H9 (cell line): ENCODE results near the gene CWC15. TPM values are rescaled to one million over a fixed set of nuclear protein-coding genes. Genes with fewer than 3 reads are reported as not detected.

Source experiments
- DNase-seq: peaks from one replicate; pipeline ENCODE4 v3.0.0-alpha.2; 2017
- H2AFZ ChIP-seq: one replicate; pipeline ENCODE4 v1.6.1; 2013; ENCODE audit warnings: mild to moderate bottlenecking, low read length, control low read depth, moderate library complexity
- H2AK5ac ChIP-seq: 2 replicates; pipeline ENCODE4 v1.6.1; 2013; ENCODE audit warnings: low read length, control low read depth, mixed read lengths; ENCODE audit not compliant: insufficient read length
- H2BK120ac ChIP-seq: one replicate; pipeline ENCODE4 v1.6.1; 2013; ENCODE audit warnings: low read depth, mild to moderate bottlenecking, low read length, control low read depth, inconsistent platforms; ENCODE audit not compliant: poor library complexity, severe bottlenecking
- H2BK12ac ChIP-seq: 2 replicates; pipeline ENCODE4 v1.6.1; 2013; ENCODE audit warnings: low read length, control low read depth, mixed read lengths, low read depth; ENCODE audit not compliant: insufficient read length
- H2BK15ac ChIP-seq: 2 replicates; pipeline ENCODE4 v1.6.1; 2013; ENCODE audit warnings: low read depth, low read length, control low read depth
- H2BK20ac ChIP-seq: one replicate; pipeline ENCODE4 v1.6.1; 2013; ENCODE audit warnings: low read depth, mild to moderate bottlenecking, low read length, control low read depth, inconsistent platforms; ENCODE audit not compliant: poor library complexity, severe bottlenecking
- H2BK5ac ChIP-seq: 2 replicates; pipeline ENCODE4 v1.6.1; 2013; ENCODE audit warnings: low read length, control low read depth, mixed read lengths; ENCODE audit not compliant: insufficient read length
- H3K14ac ChIP-seq: 2 replicates; pipeline ENCODE4 v1.6.1; 2013; ENCODE audit warnings: low read length, control low read depth; ENCODE audit not compliant: insufficient read depth
- H3K18ac ChIP-seq: 2 replicates; pipeline ENCODE4 v1.6.1; 2013; ENCODE audit warnings: low read depth, mild to moderate bottlenecking, mixed read lengths, low read length, control low read depth; ENCODE audit not compliant: insufficient read length
- H3K23ac ChIP-seq: 2 replicates; pipeline ENCODE4 v1.6.1; 2013; ENCODE audit warnings: low read length, control low read depth, mixed read lengths, low read depth; ENCODE audit not compliant: insufficient read length
- H3K23me2 ChIP-seq: 2 replicates; pipeline ENCODE4 v1.6.1; 2013; ENCODE audit warnings: low read depth, mild to moderate bottlenecking, mixed read lengths, low read length, control low read depth; ENCODE audit not compliant: insufficient read length, poor library complexity, severe bottlenecking
- H3K27ac ChIP-seq: 2 replicates; pipeline ENCODE4 v1.5.1; 2013; ENCODE audit warnings: low read length, control low read depth, mixed read lengths, low read depth; ENCODE audit not compliant: insufficient read length
- H3K27me3 ChIP-seq: 2 replicates; pipeline ENCODE4 v1.6.1; 2013; ENCODE audit warnings: low read length, control low read depth, inconsistent platforms; ENCODE audit not compliant: insufficient read depth
- H3K4ac ChIP-seq: 2 replicates; pipeline ENCODE4 v1.6.1; 2013; ENCODE audit warnings: low read depth, mild to moderate bottlenecking, control low read depth, inconsistent platforms, low read length, moderate library complexity
- H3K4me1 ChIP-seq: 2 replicates; pipeline ENCODE4 v1.6.1; 2013; ENCODE audit warnings: low read length, control low read depth, inconsistent platforms; ENCODE audit not compliant: insufficient read depth
- H3K4me2 ChIP-seq: 2 replicates; pipeline ENCODE4 v1.6.1; 2013; ENCODE audit warnings: low read length, control low read depth, mixed read lengths; ENCODE audit not compliant: insufficient read length, insufficient read depth
- H3K56ac ChIP-seq: 2 replicates; pipeline ENCODE4 v1.6.1; 2013; ENCODE audit warnings: low read depth, mild to moderate bottlenecking, mixed read lengths, low read length, control low read depth; ENCODE audit not compliant: insufficient read length
- H3K79me1 ChIP-seq: 2 replicates; pipeline ENCODE4 v1.6.1; 2013; ENCODE audit warnings: low read depth, mild to moderate bottlenecking, moderate library complexity, low read length, control low read depth, inconsistent platforms; ENCODE audit not compliant: insufficient read depth, poor library complexity, severe bottlenecking
- H3K79me2 ChIP-seq: 2 replicates; pipeline ENCODE4 v1.6.1; 2013; ENCODE audit warnings: low read length, control low read depth, inconsistent platforms; ENCODE audit not compliant: insufficient read depth
- H3K9ac ChIP-seq: 2 replicates; pipeline ENCODE4 v1.6.1; 2013; ENCODE audit warnings: low read length, control low read depth, mixed read lengths; ENCODE audit not compliant: insufficient read length; ENCODE audit errors: extremely low read depth
- H3K9me3 ChIP-seq: one replicate; pipeline ENCODE4 v1.6.1; 2013; ENCODE audit warnings: low read depth, low read length, inconsistent platforms; ENCODE audit not compliant: control insufficient read depth
- H3T11ph ChIP-seq: one replicate; pipeline ENCODE4 v1.6.1; 2013; ENCODE audit warnings: mild to moderate bottlenecking, low read length, control low read depth, inconsistent platforms
- H4K20me1 ChIP-seq: one replicate; pipeline ENCODE4 v1.6.1; 2013; ENCODE audit not compliant: control insufficient read depth, insufficient read length, insufficient read depth
- H4K5ac ChIP-seq: 2 replicates; pipeline ENCODE4 v1.6.1; 2013; ENCODE audit warnings: low read depth, mild to moderate bottlenecking, mixed read lengths, low read length, control low read depth; ENCODE audit not compliant: insufficient read length
- H4K8ac ChIP-seq: replicated peaks from 2 replicates; pipeline ENCODE4 v1.6.1; 2013; ENCODE audit warnings: low read length, control low read depth, mixed read lengths, low read depth; ENCODE audit not compliant: insufficient read length
- H4K91ac ChIP-seq: 2 replicates; pipeline ENCODE4 v1.6.1; 2013; ENCODE audit warnings: low read depth, mild to moderate bottlenecking, moderate library complexity, mixed read lengths, low read length, control low read depth; ENCODE audit not compliant: insufficient read length
- H3K27ac Mint-ChIP-seq, 3 experiments: 2 replicates in 2 of 3; 3 replicates in 1 of 3; pipeline ENCODE4 v1.8.0; 2020 to 2021; ENCODE audit warnings: mixed read lengths in 3 of 3, mild to moderate bottlenecking in 1 of 3, moderate library complexity in 1 of 3
- H3K27me3 Mint-ChIP-seq: 2 replicates; pipeline ENCODE4 v1.8.0; 2021; ENCODE audit warnings: low read depth, mild to moderate bottlenecking, moderate library complexity, mixed read lengths
- H3K36me3 Mint-ChIP-seq, 3 experiments: 2 replicates in 2 of 3; 3 replicates in 1 of 3; pipeline ENCODE4 v1.8.0; 2020 to 2021; ENCODE audit warnings: low read depth in 3 of 3, mixed read lengths in 3 of 3; ENCODE audit not compliant: insufficient read depth in 1 of 3
- H3K4me1 Mint-ChIP-seq, 2 experiments: 2 replicates each; pipeline ENCODE4 v1.8.0; 2020; ENCODE audit warnings: mixed read lengths in 2 of 2
- H3K4me3 Mint-ChIP-seq, 2 experiments: 2 replicates in 1 of 2; 3 replicates in 1 of 2; pipeline ENCODE4 v1.8.0; 2020 to 2021; ENCODE audit warnings: mild to moderate bottlenecking in 2 of 2, mixed read lengths in 2 of 2, moderate library complexity in 1 of 2
- H3K9me3 Mint-ChIP-seq, 2 experiments: 2 replicates in 1 of 2; 3 replicates in 1 of 2; pipeline ENCODE4 v1.8.0; 2020; ENCODE audit warnings: mild to moderate bottlenecking in 2 of 2, mixed read lengths in 2 of 2, moderate library complexity in 1 of 2
- WGBS: extraction: QIAGEN DNeasy Blood & Tissue Kit; methylation state at CpG from one replicate; pipeline ENCODE4 v1.1.7; 2013; ENCODE audit warnings: missing lambda C conversion rate, low lambda C conversion rate, mixed read lengths; ENCODE audit not compliant: insufficient read length; ENCODE audit errors: extremely low coverage; 5-methylcytosine and 5-hydroxymethylcytosine counted together
- total RNA-seq: library from RNA; stranded (reverse); gene quantifications from 2 replicates; pipeline ENCODE4 v1.2.1, GENCODE V29; 2021
- TF ChIP-seq, protein P1 (sequence below): fragments of 200-600 bp; sonication (generic); conservative IDR thresholded peaks from 3 replicates; pipeline ENCODE4 v1.8.0; 2021; ENCODE audit warnings: antibody characterized with exemption, mild to moderate bottlenecking

The CWC15 gene
- total RNA-seq, 1 experiment from 2014 or later, result 76.9 TPM

DNA sequence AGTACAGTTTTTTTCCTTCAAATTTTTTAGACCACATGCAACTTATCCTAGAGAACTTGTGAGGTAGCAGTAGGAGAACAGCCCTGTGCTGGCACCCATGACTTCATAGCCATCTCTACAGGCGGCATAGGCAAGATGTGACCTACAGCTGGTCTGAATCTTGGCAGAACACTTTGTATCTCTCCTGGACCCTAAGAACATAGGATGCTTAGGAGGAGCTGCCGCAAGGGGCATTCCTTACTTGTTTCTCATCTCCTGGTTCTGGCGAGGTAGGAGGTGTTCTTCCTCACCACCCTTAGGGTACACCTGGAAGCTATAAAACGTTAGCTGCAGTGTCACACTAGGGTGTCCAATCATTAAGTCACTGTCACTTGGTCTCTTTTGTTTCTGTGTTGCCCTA, 16.4 kb downstream of the CWC15 start:
- Mint-ChIP-seq H3K4me1 (no peaks in the 10 kb centered on the region), H3K4me3 (no peak overlapping the region), H3K27me3 (peaks cover 5% of the 10 kb centered on the region), H3K27ac (no peak overlapping the region), H3K36me3 (peaks cover 0 to 8% (median 0%) of the 10 kb centered on the region in 3 experiments; a peak in 1 of 7 replicates), H3K9me3 (no peaks in the 10 kb centered on the region)
- Histone ChIP-seq H2BK12ac (no peak overlapping the region), H3K9ac (no peak overlapping the region), H3K4me1 (no peaks in the 10 kb centered on the region), H3K79me1 (no peaks in the 10 kb centered on the region), H3K9me3 (no peaks in the 10 kb centered on the region), H3K79me2 (no peaks in the 10 kb centered on the region), H3K4ac (no peak overlapping the region), H3K14ac (no peak overlapping the region), H3K4me2 (no peak overlapping the region), H3T11ph (no peak overlapping the region), H2BK120ac (no peak overlapping the region), H4K91ac (no peak overlapping the region), H4K5ac (no peak overlapping the region), H3K27ac (no peak overlapping the region), H3K27me3 (no peaks in the 10 kb centered on the region), H2AFZ (no peak overlapping the region), H2BK15ac (no peak overlapping the region), H3K23ac (no peak overlapping the region), H4K8ac (no peak overlapping the region), H2BK20ac (no peak overlapping the region), H2BK5ac (no peak overlapping the region), H2AK5ac (no peak overlapping the region), H3K18ac (no peak overlapping the region), H3K23me2 (no peaks in the 10 kb centered on the region), H3K56ac (no peak overlapping the region), H4K20me1 (no peaks in the 10 kb centered on the region)
- WGBS, result no CpG with 5 or more reads among the region's 4 CpGs
- no peak for DNase-seq
- TF ChIP-seq, protein P1, sequence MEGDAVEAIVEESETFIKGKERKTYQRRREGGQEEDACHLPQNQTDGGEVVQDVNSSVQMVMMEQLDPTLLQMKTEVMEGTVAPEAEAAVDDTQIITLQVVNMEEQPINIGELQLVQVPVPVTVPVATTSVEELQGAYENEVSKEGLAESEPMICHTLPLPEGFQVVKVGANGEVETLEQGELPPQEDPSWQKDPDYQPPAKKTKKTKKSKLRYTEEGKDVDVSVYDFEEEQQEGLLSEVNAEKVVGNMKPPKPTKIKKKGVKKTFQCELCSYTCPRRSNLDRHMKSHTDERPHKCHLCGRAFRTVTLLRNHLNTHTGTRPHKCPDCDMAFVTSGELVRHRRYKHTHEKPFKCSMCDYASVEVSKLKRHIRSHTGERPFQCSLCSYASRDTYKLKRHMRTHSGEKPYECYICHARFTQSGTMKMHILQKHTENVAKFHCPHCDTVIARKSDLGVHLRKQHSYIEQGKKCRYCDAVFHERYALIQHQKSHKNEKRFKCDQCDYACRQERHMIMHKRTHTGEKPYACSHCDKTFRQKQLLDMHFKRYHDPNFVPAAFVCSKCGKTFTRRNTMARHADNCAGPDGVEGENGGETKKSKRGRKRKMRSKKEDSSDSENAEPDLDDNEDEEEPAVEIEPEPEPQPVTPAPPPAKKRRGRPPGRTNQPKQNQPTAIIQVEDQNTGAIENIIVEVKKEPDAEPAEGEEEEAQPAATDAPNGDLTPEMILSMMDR, result no peak
